ENCODE results near the gene PACSIN2. TPM values are rescaled to one million over a fixed set of nuclear protein-coding genes. Genes with fewer than 3 reads are reported as not detected.
A peak's percentile ranks its signal among the peaks of the same experiment; 100 is the strongest.
"Not testable (repeated sequence)": the region's sequence is repeated elsewhere in the genome, so short reads cannot be mapped to it uniquely, and the experiment has no call there.

PACSIN2 gene
- total and polyA plus RNA-seq, 2 donors: 31.6 to 61.8 TPM

DNA sequence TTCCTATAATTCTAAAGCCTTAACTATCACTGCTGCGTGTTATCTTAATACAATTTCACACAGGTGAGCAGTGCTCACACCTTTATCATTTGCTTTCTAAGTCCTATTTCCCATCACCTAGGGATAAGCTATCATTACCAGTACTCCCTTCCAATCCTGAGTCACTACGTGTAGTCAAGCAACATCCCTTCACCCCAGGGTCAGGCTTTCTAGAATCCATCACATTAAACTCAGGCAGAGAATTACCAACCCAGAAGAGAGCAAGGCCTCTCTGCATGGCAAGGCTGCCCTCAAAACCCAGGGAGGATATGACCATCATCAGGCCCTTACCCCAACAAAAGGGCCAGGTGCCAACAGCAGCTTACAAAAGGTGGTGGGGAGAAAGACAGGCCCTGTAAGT lies 9.8 kb downstream of the PACSIN2 start:
- Histone ChIP-seq H3K27ac (ENCODE audit: low read depth) (no peak overlapping the region), H3K4me1 (ENCODE audit: insufficient read depth) (peaks cover 4% of the 10 kb centered on the region), H3K4me3 (ENCODE audit: low read depth, low read length) (no peak overlapping the region), H3K36me3 (ENCODE audit: insufficient read depth) (no peaks in the 10 kb centered on the region)
- no peak for DNase-seq (ENCODE audit: extremely low spot score)
- 77% methylated on average over 2 of the region's 2 CpGs for WGBS

DNA sequence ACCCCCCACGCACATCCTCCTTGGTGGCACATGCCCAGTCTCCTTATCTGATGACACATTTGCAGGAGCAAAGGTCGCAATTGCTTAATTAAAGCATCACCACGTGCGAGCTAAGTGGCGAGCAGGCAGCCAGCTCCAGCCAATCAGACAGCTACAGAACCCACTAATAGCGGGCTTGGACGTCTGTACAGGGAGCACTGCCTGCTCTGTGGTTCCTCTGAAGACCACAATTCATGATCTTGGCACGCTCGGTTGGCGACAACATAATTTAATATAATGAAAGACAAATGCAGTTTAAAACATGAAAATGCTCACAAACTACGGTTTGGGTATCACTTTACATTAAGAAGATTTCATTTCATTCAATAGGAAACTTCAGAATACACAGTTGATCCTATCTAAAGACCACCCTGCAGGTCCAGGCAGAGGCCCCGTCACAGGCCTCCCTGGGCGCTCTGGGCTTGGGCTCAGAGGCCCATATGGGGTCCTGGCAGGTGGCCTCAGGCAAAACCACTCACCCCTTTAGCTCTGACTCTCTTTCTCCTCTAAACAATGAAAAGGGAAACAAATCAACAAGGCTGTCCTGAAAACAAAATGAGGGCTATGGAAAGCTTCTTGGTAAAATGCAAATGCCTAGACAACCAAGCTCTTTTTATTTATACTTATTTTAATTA lies 10.4 kb downstream of the PACSIN2 start:
- Histone ChIP-seq H3K27ac (ENCODE audit: low read depth) (no peak overlapping the region), H3K4me1 (ENCODE audit: insufficient read depth) (peaks cover 4% of the 10 kb centered on the region), H3K36me3 (ENCODE audit: insufficient read depth) (no peaks in the 10 kb centered on the region), H3K4me3 (ENCODE audit: low read depth, low read length) (no peak overlapping the region)
- DNase-seq (ENCODE audit: extremely low spot score): no peak
- WGBS: 67% methylated on average over 13 of the region's 13 CpGs

DNA sequence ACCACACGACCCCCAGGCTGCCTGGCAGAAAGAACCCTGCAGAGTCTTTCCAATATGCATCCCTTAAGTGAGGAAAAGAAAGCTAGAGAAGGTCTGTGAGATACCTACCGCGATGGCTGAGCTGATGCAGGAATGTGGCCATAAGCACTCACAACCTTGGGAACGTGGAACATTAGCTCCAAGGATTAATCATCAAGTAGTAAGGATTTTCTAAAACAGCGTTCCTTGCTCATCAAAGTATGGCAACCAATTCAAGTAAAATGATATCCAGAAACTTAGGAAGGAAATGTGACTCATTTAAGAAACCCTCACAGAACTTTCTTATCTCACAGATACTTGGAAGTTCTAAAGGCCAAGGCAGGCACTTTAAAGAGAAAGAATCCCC lies 12.8 kb downstream of the PACSIN2 start:
- Histone ChIP-seq H3K36me3 (ENCODE audit: insufficient read depth) (no peaks in the 10 kb centered on the region), H3K27ac (ENCODE audit: low read depth) (no peak overlapping the region), H3K4me3 (ENCODE audit: low read depth, low read length) (no peak overlapping the region), H3K4me1 (ENCODE audit: insufficient read depth) (peaks cover 4% of the 10 kb centered on the region)
- DNase-seq (ENCODE audit: extremely low spot score): no peak
- 31% methylated on average over 5 of the region's 5 CpGs for WGBS

DNA sequence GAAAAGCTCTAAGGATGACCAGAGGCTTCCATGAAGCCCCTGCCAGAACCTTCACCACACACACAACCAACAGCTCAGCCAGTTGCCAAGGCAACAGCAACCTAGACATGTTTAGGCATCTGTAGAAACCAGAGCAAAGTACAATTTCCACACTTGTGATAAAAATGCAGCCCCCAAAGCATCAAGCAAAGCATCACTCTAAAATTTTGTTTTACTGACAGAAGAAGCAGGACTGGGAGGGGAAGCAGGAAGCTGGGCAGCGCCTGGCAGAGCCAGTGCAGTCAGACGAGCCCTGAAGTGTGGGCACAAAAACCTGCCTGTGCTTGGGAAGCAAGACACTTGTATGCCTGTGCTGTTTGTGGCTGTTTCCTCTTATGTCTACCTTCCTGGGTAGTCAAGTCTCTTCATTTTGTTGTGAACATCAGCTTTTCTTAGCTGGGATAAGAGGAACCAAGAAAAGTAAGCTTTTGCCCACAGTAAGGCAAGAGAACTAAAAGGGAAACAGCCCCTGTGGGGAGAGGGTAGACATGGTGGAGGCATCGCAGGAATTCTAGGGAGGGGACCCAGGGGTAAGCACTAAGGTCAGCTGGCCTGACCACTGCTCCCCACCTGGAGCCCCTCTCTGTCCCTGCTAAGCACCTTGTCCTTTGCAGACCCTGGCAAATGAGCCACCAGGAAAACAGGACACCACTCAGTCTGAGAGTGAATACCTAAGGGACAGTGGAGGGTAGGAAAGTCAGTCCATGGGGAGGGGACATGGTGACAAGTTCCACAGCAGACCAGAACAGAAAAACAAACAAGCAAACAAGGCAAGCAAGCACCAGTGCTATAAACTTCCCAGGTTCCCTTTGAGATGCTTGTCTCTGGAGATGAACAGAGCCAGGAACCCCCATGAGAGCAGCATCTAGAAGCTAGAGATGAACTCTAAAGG lies 13.4 kb downstream of the PACSIN2 start:
- Histone ChIP-seq H3K4me1 (ENCODE audit: insufficient read depth) (peaks cover 4% of the 10 kb centered on the region), H3K4me3 (ENCODE audit: low read depth, low read length) (no peak overlapping the region), H3K36me3 (ENCODE audit: insufficient read depth) (no peaks in the 10 kb centered on the region), H3K27ac (ENCODE audit: low read depth) (no peak overlapping the region)
- 59% methylated on average over 3 of the region's 3 CpGs for WGBS
- DNase-seq (ENCODE audit: extremely low spot score): no peak

DNA sequence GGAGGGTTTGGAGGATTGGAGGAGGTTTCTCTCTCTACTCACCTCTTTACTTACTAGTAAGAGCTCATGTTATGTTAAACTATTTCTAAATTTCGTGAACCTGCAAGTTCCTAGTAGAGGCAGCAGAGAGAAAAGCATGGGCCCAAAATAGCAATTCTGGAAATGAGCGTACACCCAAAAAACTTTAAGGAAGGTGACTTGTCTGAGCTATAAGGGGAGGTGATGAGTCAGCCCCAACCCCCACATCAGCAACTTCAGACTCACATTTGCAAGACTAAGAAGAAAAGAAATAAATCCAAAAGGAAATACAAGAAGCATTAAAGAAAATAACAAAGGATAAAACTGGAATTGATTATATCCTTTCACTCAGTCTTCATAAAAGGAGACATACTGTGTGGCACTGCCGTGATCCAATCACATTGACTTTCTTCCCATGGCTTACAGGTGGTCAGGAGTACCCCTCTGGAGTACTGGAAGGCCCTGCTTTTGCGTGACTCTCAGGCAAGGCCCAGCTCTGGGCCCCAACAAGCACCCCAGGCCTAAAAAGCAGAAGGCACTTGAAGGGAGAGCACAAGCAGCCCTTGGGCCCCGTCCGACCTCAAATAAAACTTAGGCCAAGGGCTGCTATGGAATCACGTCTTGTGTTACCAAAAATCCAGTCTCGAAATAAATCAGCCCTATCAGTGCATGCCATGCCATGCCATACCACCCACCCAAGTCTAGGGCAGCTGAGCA lies 14.3 kb downstream of the PACSIN2 start:
- WGBS: 68% methylated on average over 8 of the region's 8 CpGs
- Histone ChIP-seq H3K27ac (ENCODE audit: low read depth) (no peak overlapping the region), H3K4me1 (ENCODE audit: insufficient read depth) (peaks cover 4% of the 10 kb centered on the region), H3K4me3 (ENCODE audit: low read depth, low read length) (no peak overlapping the region), H3K36me3 (ENCODE audit: insufficient read depth) (no peaks in the 10 kb centered on the region)
- no peak for DNase-seq (ENCODE audit: extremely low spot score)

DNA sequence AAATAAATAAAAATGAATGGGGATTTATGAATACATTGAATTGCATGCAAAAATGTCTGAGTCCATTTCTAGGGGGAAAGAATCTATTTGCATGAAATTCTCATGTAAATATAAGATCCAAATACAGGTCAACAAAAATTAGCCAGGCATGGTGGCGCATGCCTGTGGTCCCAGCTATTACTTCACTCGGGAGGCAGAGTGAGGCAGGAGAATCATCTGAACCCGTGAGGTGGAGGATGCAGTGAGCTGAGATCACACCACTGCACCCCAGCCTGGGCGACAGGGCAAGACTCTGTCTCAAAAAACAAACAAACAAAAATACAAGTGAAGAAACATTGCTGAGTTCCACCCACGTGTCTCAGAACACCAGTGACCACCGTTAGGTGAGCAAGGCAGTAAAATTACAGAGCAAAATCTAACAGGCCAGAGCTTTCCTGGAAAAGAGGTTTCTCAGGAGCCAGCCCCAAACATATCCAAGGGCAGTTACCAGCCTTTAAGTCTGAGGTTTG lies 17.3 kb downstream of the PACSIN2 start:
- no peak for DNase-seq (ENCODE audit: extremely low spot score)
- Histone ChIP-seq H3K36me3 (ENCODE audit: insufficient read depth) (no peaks in the 10 kb centered on the region), H3K27ac (ENCODE audit: low read depth) (no peak overlapping the region), H3K4me1 (ENCODE audit: insufficient read depth) (no peaks in the 10 kb centered on the region), H3K4me3 (ENCODE audit: low read depth, low read length) (no peak overlapping the region)
- WGBS: 63% methylated on average over 6 of the region's 6 CpGs

DNA sequence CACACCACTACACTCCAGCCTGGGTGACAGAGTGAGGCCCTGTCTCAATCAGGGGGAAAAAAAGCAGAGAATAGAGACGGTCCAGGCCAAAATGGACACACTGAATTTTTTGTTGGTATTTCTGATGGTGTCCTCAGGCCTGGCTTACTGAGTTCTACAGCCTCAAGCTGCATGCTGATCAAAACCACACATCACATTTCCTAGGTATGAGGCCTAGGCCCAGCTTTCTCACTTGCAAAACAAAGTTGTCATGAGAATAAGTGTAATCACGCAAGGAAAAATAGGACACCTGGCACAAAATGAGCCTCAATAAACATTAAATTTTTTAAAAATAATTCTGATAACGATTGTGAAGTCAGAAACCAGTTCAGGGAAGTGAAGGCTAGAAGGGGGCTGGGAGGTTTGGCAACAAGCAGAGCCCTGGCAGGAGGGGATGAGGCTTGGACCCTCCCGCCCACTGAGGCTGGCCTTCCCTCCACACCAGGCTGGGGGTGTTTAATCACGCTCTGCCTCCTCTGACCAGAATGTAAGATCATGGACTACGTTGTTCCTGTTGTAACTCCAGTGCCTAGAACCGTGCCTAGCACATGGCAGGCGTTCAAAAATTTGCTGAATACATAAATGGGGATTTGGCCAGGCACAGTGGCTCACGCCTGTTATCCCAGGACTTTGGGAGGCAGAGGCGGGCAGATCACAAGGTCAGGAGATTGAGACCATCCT lies 18.1 kb downstream of the PACSIN2 start:
- no peak for DNase-seq (ENCODE audit: extremely low spot score)
- no peaks in the 10 kb centered on the region for H3K4me1 ChIP-seq (ENCODE audit: insufficient read depth)
- no peaks in the 10 kb centered on the region for H3K36me3 ChIP-seq (ENCODE audit: insufficient read depth)
- WGBS: 31% methylated on average over 10 of the region's 10 CpGs
- no peak overlapping the region for H3K4me3 ChIP-seq (ENCODE audit: low read depth, low read length)
- H3K27ac ChIP-seq (ENCODE audit: low read depth): peak overlapping the region; percentile 71

DNA sequence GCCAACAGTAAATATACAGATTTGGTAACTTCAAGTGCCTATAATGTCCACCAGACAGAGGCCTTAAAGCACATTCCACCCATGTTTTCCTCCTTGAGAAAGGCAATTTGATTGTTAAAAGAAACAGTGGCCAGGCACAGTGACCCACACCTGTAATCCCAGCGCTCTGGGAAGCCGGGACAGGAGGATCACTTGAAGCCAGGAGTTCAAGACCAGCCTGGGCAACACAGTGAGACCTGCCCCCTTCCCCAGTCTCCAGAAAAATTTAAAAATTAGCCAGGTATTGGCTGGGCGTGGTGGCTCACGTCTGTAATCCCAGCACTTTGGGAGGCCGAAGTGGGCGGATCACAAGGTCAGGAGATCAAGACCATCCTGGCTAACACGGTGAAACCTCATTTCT lies 19.3 kb downstream of the PACSIN2 start:
- H3K27ac ChIP-seq (ENCODE audit: low read depth): peak overlapping the region; percentile 85
- not testable (repeated sequence) for H3K4me1 ChIP-seq (ENCODE audit: insufficient read depth); H3K4me3 ChIP-seq (ENCODE audit: low read depth, low read length); H3K36me3 ChIP-seq (ENCODE audit: insufficient read depth); DNase-seq (ENCODE audit: extremely low spot score)
- WGBS: 58% methylated on average over 7 of the region's 7 CpGs

DNA sequence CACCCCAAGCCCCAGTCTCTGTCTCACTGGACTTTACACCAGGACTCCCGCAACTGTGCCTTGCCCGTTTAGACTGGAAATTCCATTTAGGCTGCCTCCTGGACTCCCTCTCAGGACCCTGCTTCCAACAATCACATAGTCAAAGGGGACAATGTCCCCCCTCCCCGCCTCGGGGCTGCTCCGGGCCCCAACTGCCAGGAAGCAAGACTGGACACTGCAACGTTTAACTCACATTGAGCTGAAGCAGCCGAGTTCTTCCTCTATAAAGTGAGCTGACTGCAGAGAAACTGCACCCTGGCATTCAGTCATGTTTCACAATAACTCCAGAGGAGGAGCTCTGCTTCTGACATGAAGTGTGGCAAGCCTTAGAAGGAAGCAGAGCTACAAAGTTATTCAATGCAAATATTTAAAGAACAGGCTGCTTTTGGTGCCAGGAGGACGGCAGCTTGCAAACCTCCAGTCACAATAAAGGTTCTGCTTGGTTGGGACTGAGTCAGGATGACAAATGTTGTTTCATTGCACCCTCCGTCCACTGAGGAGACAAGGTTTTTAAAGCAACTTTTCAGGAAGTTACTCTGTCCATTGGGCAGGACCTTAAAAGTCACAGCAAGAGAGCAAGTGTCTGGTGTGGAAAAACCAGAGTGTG lies 19.9 kb downstream of the PACSIN2 start:
- H3K36me3 ChIP-seq (ENCODE audit: insufficient read depth): no peaks in the 10 kb centered on the region
- peak overlapping the region; percentile 85 for H3K27ac ChIP-seq (ENCODE audit: low read depth)
- peak; percentile 43 for DNase-seq (ENCODE audit: extremely low spot score)
- 10% methylated on average over 9 of the region's 9 CpGs for WGBS
- peaks cover 1% of the 10 kb centered on the region for H3K4me1 ChIP-seq (ENCODE audit: insufficient read depth)
- no peak overlapping the region for H3K4me3 ChIP-seq (ENCODE audit: low read depth, low read length)

DNA sequence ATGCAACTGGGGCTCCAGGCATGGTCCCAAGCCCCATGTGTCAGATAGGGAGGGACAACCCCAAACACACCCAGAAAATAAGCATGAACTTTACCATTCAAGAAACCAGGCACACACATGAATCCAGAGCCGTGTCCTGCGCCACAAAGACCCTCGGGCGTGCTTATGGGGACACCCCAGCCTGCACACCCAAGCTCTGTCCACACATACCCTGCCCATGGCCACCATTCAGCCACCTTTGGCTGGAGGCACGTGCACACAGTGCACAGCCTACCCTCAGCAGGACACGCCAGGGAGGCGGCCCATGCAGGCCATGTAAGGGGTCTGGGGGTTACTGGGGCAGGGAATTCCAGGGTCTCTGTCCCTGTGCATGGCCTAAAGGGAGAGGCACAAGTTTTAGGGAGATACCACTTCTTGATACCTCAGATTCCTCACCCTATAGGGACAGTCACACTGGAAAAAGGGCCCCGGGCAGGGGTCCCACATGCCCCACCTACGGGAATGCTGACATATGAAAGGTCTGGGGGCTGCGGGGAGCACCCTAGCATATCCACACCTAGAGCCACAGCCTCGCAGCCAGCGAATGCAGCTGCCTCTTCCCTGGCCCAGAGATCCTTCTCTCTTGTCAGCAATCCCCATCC lies 20.6 kb downstream of the PACSIN2 start:
- 62% methylated on average over 12 of the region's 12 CpGs for WGBS
- H3K4me1 ChIP-seq (ENCODE audit: insufficient read depth): peaks cover 1% of the 10 kb centered on the region
- H3K36me3 ChIP-seq (ENCODE audit: insufficient read depth): no peaks in the 10 kb centered on the region
- DNase-seq (ENCODE audit: extremely low spot score): no peak
- peak overlapping the region; percentile 62 for H3K27ac ChIP-seq (ENCODE audit: low read depth)
- H3K4me3 ChIP-seq (ENCODE audit: low read depth, low read length): no peak overlapping the region

DNA sequence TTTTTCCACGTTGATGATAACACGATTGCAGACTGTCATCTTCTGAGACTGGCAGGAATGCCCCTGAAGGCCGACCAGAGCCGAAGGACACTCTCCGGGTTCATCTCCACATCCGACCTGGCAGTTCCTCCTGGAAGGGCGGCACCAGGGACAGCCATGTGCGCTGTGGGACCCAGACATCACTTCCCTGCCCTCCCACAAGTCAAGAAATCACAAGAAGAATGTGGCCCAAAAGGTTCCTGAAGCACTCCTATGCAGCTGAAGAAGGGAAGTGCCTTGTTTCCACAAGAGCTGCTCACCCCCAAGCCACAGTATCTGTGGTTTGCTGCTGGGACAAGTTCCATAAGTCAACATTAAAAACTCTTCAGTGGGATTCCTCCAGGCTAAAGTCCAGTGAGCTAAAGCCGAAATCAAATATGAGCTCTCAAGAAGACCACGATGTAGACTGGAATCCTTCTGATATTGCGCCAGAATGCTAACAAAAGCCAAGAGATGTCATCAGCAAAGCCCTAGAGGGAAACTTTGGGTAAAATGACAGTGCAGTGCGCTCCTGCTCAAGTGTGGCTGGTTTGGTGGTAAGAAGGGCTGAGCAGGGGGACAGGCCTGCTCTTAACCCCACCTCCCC lies 21.2 kb downstream of the PACSIN2 start:
- Histone ChIP-seq H3K4me1 (ENCODE audit: insufficient read depth) (peaks cover 1% of the 10 kb centered on the region), H3K4me3 (ENCODE audit: low read depth, low read length) (no peak overlapping the region), H3K36me3 (ENCODE audit: insufficient read depth) (no peaks in the 10 kb centered on the region), H3K27ac (ENCODE audit: low read depth) (peak overlapping the region; percentile 29)
- 40% methylated on average over 12 of the region's 12 CpGs for WGBS
- no peak for DNase-seq (ENCODE audit: extremely low spot score)

DNA sequence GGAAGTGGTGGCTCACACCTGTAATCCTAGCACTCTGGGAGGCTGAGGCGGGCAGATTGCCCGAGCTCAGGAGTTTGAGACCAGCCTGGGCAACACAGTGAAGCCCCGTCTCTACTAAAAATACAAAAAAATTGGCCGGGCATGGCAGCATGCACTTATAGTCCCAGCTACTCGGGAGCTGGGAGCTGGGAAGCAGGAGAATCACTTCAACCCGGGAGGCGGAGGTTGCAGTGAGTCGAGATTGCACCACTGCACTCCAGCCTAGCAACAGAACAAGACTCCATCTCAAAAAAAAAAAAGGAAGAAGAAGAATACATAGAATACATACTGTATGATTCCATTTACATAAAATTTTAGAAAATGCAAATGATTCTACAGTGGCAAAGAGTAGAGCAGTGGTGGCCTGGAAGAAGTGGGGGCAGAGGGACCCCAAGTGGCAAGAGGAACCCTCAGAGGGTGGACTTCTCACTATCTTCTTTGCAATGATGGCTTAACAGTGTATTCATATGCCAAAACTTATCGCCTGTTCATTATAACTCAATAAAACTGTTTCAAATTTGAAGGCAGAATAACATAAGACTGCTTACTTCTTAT lies 22.0 kb downstream of the PACSIN2 start:
- Histone ChIP-seq H3K4me1 (ENCODE audit: insufficient read depth) (peaks cover 1% of the 10 kb centered on the region), H3K4me3 (ENCODE audit: low read depth, low read length) (no peak overlapping the region), H3K36me3 (ENCODE audit: insufficient read depth) (no peaks in the 10 kb centered on the region), H3K27ac (ENCODE audit: low read depth) (no peak overlapping the region)
- WGBS: 59% methylated on average over 9 of the region's 9 CpGs
- DNase-seq (ENCODE audit: extremely low spot score): no peak
